Measurements from ENCODE around the gene DNM1.
A peak's percentile ranks its signal among the peaks of the same experiment; 100 is the strongest.
"Not testable (repeated sequence)": the region's sequence is repeated elsewhere in the genome, so short reads cannot be mapped to it uniquely, and the experiment has no call there.

DNM1 gene

DNA sequence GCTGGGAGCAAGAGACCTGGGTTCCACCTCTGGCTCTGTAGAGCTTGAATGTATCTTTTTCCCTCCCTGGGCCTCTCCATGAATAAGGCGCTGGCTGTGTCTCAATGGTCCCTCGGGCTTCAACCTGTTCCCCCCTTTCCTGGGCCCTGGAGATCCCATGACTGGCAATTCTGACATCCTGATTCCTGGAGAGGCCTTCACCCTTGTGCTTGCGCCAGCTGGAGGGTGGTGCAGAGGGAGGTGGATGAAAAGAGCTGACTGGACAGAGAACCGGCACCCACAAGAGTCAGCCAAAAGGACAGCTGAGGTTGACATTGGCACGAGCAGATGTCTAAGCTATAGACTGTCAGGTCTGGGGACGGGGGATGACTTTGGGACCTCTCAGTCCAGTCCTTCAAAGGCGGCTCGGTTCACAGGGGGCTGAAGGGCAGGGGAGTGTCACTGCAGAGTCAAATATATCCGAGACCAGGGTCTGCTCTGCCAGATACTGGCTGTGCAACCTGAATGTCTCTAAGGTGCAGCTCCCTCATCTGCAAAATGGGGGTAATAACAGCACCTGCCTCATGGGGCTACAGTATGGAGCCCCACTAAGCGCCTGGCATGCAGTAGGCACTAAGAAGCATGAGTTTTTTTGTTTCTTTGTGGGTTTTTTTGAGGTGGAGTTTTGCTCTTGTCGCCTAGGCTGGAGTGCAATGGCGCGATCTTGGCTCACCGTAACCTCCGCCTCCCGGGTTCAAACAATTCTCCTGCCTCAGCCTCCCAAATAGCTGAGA is 13.8 kb downstream of the DNM1 start:
- Histone ChIP-seq H3K4me3 (no peak overlapping the region), H3K27ac (peak overlapping the region in 10 of 21 experiments; percentile 3 to 85 (median 30))

DNA sequence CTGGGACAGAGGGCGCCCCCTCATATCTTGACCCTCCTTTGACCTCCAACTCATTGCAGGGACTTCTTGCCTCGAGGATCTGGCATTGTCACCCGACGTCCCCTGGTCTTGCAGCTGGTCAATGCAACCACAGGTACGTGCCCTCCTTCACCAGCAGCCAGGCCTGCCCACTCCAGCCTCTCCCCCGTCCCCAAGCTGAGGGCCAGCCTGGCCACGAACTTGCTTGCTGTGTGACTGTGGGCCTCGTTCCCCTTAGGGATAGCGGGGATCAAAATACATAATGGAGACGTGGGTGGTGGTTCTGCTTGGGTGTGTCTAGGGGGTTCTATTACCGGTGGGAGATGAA is 15.0 kb downstream of the DNM1 start:
- peak overlapping the region; percentile 2 to 36 (median 19) for H3K4me3 ChIP-seq
- peak overlapping the region in 10 of 21 experiments; percentile 4 to 47 (median 24) for H3K27ac ChIP-seq

DNA sequence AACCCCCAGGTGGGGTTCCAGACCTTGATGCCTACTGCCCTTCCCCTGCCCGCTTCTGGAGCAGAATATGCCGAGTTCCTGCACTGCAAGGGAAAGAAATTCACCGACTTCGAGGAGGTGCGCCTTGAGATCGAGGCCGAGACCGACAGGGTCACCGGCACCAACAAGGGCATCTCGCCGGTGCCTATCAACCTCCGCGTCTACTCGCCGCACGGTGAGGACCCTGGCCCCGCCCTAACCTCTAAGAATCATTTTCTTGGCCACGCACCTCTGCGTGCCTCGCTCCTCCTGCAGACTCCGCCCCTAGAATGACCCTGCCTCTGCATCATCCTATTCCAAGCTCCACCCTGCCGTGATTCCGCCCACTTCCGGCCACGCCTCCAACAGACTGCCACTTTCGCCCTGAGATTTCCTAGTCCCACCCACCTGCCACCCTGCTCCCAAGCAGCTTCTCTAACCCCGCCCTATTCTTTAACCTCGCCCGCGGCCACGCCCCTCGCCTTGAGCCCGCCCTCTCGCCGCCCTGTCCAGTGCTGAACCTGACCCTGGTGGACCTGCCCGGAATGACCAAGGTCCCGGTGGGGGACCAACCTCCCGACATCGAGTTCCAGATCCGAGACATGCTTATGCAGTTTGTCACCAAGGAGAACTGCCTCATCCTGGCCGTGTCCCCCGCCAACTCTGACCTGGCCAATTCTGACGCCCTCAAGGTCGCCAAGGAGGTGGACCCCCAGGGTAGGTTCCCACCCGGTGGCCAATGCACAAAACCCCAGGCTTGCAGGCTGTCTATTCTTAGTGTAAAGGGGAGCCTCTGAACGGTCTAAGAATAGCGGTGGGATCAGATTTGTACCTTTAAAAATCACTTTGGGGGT is 15.6 kb downstream of the DNM1 start:
- H3K4me3 ChIP-seq = peak overlapping the region; percentile 2 to 36 (median 19)
- peak overlapping the region in 10 of 21 experiments; percentile 4 to 47 (median 24) for H3K27ac ChIP-seq

DNA sequence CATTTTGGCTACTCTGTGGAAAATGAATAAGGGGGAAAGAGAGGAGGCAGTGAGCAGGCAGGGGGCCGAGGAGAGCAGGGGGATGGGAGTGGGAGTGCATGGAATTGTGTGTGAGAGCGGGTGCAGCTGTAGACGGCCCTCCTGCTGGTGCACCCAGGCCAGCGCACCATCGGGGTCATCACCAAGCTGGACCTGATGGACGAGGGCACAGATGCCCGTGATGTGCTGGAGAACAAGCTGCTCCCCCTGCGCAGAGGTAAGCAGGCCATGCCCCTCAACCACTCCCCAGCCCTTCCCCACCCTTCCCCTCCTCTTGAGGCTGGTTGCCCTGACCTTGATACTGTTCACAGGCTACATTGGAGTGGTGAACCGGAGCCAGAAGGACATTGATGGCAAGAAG is 16.7 kb downstream of the DNM1 start:
- Histone ChIP-seq H3K4me3 (no peak overlapping the region), H3K27ac (no peak overlapping the region)

DNA sequence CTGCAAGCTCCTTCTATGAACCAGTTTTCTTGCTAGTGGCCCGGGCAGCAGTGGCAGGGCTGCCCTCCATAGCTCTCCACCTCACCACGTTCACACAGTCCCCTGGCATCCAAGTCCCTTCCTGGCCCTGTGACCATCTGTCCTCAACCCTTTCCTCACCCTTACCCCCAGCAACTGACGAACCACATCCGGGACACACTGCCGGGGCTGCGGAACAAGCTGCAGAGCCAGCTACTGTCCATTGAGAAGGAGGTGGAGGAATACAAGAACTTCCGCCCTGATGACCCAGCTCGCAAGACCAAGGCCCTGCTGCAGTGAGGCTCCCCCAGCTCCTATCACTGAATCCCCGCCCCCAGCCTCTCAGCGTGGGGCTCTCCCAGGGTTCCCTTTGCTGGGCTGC is 18.8 kb downstream of the DNM1 start:
- Histone ChIP-seq H3K4me3 (no peak overlapping the region), H3K27ac (no peak overlapping the region)

DNA sequence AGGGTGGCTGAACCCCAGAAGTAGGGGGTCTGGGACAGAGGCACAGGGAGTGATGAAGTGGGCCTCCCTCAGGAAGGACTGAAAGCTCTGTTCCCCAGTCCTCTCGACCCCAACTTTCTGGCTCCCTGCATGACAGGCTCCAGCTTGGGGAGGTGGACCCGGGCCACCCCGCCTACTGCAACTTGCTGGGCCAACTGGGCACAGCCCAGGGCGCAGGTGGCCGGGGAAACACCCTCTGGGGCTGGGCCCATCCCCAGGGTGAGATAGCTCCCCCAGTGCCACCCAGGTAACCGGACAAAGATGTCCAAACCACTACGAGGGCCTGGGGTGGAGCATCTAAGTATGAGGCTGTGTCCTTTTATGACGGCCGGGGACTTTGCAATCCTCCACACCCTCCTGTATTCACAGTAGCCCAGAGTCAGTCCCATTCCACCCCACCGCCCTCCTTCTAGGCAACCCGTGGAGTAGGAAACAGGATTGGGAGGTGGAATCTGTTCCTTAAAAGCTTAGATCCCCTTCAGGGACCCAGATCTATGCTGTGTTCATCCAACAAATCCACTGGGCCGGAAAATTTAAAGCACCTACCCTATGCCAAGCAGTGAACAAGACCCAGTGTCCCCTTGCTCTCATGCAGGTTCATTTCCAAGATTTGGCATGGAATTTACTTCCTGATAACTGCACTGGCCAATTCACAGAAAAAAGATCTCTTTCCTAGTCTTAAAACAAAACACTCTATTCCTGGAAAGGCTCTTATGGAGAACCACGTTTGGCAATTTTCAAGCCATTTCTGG is 19.9 kb downstream of the DNM1 start:
- no peak overlapping the region for H3K27ac ChIP-seq

DNA sequence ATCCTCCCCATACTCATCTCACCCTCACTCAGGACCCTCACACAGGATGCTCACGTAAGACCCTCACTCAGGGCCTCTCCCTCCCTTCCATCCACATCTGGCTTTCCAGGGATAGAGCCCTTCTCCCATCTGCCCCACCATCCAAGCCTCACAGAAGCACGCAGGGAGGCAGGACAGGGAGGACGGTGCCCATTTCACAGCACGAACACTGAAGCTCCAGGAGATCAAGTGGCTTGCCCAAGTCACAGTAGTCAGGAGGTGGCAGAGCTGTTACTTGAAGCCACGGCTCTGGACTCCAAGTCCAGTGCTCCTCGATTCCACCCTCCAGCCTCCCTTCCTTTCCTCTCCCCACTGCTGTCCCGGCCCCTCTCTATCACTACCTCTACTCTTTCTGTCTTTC is 21.7 kb downstream of the DNM1 start:
- H3K27ac ChIP-seq = no peak overlapping the region

More for the DNA sequence above, 19.9 kb downstream of the DNM1 start:
- no peak overlapping the region for H3K4me3 ChIP-seq

DNA sequence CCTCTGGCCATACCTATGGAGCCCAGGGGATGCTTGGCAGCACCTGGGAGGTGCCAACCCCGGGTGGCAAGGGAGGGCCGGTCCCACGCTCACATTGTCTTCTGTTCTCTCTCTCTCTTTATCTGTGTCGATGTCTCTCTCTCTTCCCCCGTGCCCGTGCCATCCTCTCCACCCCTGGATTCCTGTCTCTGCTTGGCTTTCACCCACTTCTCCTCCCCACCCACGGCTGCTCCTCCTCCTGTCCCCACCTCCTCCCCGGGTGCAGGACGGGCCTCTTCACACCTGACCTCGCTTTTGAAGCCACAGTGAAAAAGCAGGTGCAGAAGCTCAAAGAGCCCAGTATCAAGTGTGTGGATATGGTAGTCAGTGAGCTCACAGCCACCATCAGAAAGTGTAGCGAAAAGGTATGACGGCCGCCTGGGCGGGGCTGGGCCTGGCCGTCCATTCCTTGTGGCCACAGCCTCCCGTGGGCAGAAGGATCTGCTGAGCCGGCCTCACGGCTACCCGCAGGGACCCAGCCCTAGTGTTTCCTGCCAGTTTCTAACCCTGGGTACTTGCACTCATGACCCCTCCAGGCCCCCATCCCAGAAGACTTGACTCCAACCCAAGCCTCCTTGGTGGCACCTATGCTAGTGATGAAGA is 22.7 kb downstream of the DNM1 start:
- Histone ChIP-seq H3K27ac (no peak overlapping the region), H3K4me3 (no peak overlapping the region)

More for the DNA sequence above, 21.7 kb downstream of the DNM1 start:
- H3K4me3 ChIP-seq = no peak overlapping the region

DNA sequence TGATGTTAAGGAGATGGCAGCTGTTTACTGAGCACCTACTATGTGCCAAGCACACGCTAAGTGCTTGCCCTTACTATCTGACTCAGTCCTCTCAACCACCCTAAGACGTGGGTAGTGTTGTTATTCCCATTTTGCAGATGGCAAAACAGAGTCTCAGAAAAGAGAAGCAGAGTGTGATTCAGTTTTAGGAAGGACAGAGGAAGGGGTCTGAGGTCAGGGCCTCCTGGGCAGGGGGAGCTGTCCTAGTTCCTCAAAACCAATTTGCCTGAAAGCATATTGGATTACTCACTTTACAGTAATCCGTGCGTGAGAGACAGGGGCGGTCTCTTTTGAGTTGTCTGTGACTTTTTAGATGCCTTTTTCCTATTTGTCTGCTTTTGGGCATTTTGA is 23.2 kb downstream of the DNM1 start:
- Histone ChIP-seq H3K4me3 (no peak overlapping the region), H3K27ac (no peak overlapping the region)

DNA sequence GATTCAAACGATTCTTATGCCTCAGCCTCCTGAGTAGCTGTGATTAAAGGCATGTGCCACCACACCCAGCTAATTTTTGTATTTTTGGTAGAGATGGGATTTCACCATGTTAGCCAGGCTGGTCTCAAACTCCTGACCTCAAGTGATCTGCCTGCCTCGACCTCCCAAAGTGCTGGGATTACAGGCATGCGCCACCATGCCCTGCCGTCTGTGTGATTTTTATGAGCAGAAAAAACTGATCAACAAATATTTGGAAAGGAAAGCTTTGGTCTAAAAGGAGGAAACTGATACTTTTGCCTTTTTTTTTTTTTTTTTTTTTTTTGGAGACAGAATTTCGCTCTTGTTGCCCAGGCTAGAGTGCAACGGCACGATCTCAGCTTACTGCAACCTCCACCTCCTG is 27.7 kb downstream of the DNM1 start:
- not testable (repeated sequence) for H3K4me3 ChIP-seq
- peak overlapping the region in 6 of 21 experiments; percentile 7 to 83 (median 68) for H3K27ac ChIP-seq

DNA sequence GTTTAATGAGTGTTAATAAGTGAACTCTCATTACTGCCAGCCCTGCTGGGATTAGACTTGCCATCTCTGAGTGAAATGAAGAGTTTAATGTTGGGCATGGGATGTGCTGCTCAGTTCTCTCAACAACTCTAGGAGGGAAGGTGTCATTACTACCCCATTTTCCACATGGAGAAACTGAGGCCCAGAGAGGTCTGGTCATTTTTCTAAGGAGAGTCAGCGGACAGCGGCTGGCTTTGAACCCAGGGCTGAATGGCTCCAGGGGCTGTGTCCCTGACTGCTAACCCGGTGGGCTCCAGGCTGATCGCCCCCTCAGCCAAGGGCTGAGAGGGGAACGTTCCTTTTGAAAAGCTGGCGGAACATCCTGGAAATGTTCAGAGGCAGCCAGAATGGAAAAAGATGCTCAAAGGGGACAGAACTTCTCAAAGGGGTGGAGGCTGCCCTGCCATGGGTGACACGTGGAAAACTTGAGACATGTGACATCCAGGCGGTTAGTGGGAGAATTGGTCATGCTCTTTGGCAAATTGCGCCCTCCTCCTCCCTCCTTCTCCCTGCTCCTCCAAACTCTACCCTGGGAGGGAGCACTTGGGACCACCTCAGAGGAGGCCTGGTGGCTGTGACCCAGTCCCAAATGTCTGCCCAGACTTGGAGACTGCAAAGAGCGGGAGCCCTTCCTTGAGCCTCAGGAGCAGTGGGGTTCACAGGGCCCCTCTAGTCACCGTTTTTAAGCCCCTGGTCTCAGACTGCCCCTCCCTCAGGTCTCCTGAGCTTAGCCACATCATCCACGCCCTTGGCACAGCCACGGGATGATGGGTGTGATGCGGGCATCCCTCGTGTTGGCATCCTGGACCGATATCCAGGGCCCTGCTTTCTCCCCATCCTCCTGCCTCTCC is 28.7 kb downstream of the DNM1 start:
- Histone ChIP-seq H3K27ac (peak overlapping the region in 16 of 21 experiments; percentile 12 to 83 (median 64)), H3K4me3 (no peak overlapping the region)

DNA sequence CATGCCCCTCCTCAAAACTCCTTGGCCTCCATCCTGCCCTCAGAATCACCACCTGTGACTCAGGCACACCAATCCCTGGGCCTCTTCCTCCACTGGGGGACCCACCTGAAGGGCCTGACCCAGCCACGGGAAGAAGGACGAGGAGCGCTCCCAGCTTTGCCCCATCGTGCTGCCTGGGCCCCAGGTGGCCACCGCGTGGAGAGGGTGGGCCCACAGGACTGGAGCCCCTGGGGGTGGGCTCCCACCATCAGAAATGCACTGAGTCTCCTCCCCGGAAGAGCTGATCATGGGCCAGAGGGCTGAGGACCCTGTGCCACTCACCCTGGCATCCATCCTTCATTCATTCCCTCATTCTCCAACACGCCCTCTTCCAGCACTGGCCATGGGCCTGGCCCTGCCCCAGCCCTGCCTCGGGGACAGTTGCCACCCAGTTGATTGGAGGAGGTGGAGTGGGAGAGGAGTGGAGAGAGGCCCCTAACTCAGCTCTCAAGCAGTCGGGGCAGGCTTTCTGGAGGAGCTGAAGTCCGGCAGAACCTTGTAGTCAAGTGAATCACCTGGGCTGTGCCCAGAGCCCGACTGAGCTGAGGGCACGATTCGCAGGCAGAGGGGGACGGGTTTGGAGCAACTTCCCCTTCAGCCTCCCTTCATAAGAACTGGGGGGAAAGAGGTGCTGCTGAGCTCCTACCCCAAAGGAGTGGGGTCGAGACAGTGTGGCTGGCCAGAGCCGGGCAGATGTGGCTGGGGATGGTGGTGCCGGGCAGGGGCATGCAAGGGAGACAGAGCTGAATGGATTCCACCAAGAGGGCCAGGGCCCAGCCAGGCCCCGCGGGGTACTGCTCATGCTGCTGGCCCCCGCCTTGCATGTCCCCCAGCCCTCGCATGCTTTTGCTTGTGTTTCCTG is 29.6 kb downstream of the DNM1 start:
- Histone ChIP-seq H3K27ac (peak overlapping the region in 16 of 21 experiments; percentile 12 to 83 (median 64)), H3K4me3 (no peak overlapping the region)

DNA sequence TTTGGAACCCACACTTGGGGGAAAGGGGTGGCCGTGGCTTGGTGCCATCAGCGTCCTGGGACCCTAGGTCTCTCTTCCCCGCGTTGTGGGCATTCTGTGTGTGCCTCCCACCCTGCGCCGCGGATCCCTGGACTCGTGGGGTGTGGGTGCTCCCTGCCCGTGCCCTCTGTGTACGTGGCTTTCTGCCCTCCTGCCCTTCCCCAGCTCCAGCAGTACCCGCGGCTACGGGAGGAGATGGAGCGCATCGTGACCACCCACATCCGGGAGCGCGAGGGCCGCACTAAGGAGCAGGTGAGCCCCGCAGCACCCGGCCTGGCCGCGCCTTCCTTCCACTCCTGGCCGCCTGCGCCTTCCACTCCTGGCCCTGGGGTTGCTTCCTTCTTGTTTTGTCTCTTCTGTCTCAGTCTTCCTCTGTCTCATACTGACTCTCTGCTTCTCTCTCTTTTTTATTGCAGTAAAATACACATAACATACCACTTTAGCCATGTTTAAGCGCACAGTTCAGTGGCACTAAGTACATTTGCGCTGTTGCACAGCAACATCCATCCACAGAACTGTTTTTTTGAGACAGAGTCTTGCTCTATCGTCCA is 30.7 kb downstream of the DNM1 start:
- Histone ChIP-seq H3K4me3 (no peak overlapping the region), H3K27ac (peak overlapping the region in 10 of 21 experiments; percentile 4 to 83 (median 56))

DNA sequence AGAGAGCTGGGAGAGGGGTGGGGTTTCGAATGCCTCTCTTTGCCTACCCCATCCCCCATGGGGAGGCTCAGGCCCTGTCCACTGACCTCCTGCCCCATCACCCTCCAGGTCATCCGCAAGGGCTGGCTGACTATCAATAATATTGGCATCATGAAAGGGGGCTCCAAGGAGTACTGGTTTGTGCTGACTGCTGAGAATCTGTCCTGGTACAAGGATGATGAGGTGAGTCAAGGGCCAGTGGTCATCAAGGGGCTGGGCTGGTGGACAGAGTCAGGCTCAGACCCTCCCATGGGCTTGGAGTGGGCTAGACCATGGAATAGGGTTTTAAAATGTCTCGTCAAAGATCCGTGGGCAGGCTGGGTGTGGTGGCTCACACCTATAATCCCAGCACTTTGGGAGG is 38.9 kb downstream of the DNM1 start:
- H3K27ac ChIP-seq = peak overlapping the region in 18 of 21 experiments; percentile 4 to 92 (median 77)
- no peak overlapping the region for H3K4me3 ChIP-seq

DNA sequence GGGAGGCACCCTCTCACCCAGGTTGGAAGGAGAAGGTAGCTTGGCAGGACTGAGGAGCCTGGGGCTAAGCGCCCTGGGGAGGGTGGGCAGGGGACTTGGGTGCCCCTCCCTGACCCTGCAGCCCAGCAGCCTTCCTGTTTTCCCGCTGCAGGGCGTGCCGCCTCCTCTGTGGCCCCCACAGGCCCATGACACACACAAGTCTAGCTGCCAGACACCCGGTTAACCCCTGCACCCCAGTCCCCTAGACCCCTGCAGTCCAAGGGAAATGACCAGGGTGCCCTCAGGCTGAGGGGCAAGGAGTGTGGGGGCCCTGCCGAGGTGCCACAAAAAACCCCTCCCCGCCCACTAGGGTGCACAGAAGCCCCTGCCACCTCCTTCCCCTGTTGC is 39.6 kb downstream of the DNM1 start:
- Histone ChIP-seq H3K4me3 (no peak overlapping the region), H3K27ac (peak overlapping the region in 20 of 21 experiments; percentile 45 to 92 (median 77))

DNA sequence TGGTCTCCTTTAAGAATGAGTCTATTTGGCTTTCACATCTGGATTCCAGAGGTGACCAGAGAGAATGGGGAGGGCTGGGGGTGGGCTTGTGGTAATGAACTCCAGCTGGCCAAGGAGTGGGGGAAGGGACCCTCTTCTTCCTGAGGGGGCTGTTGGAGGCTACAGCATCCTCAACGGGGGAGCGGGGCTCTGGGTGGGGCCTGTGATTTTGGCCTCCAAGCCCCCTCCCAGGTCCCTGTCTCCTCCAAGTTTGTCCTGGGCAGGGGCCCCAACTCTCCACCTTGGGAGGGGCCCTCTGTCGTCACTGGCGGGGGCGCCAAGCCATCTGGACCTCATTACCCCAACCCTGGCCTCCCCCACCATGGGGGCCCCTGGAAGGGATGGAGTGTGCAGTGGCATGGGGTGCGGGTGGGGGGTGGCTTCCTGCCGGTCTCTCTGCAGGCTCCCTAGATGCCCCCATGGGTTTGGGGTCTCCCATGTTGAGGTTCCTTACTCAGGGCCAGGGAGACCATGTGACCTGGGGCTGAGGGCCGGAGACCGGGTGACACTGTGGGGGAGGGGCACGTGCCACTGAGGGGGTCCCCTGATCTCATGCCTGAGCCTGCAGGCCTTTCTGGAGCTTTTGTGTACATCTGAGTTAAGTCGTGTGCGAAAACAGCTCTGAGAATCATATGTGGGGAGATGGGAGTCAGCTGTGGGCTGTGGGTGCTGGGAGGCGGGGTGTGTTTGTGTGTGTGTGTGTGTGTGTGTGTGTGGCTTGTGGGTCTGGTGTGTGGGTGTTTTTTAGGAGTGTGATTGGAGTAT is 40.2 kb downstream of the DNM1 start:
- peak overlapping the region in 20 of 21 experiments; percentile 53 to 92 (median 77) for H3K27ac ChIP-seq
- H3K4me3 ChIP-seq = peak overlapping the region in 3 of 7 experiments; percentile 23 to 32 (median 26)
